K562 (cell line): ENCODE data around the gene CNOT6. TPM values are rescaled to one million over a fixed set of nuclear protein-coding genes. Genes with fewer than 3 reads are reported as not detected.
A peak's percentile ranks its signal among the peaks of the same experiment; 100 is the strongest.

Experiments used
- BCLAF1 ChIP-seq, 2 experiments: fragments of 450-650 bp in 1 of 2; IDR thresholded peaks; 2 replicates each; pipeline ENCODE4 v1.6.1; 2011 to 2017; ENCODE audit warnings: low read depth in 2 of 2, antibody characterized with exemption in 1 of 2, borderline replicate concordance in 1 of 2, low read length in 1 of 2, mild to moderate bottlenecking in 1 of 2, mixed read lengths in 1 of 2; ENCODE audit not compliant: control insufficient read depth in 1 of 2
- BHLHE40 ChIP-seq: IDR thresholded peaks from 2 replicates; pipeline ENCODE4 v1.6.1; 2011; ENCODE audit warnings: low read length, improper control_type of control experiment
- CBFA2T3 ChIP-seq: fragments of 450-650 bp; IDR thresholded peaks from 2 replicates; pipeline ENCODE4 v1.6.1; 2017
- CEBPZ ChIP-seq: fragments of 150-350 bp; IDR thresholded peaks from 2 replicates; pipeline ENCODE4 v1.6.1; 2014; ENCODE audit warnings: low read depth, mild to moderate bottlenecking, low read length, borderline replicate concordance
- EGR1 ChIP-seq: fragments of 450-650 bp; conservative IDR thresholded peaks from 2 replicates; pipeline ENCODE4 v1.6.1; 2017; ENCODE audit warnings: mild to moderate bottlenecking
- GTF2A2 ChIP-seq: IDR thresholded peaks from 2 replicates; pipeline ENCODE4 v1.6.1; 2016; ENCODE audit warnings: mild to moderate bottlenecking, missing genetic modification characterization, missing compliant biosample characterization
- HMGN3 ChIP-seq: IDR thresholded peaks from 2 replicates; pipeline ENCODE4 v1.6.1; 2011; ENCODE audit warnings: borderline replicate concordance, low read depth, mild to moderate bottlenecking, mixed read lengths, low read length; ENCODE audit not compliant: insufficient read length; ENCODE audit errors: extremely low read depth
- MAFK ChIP-seq: IDR thresholded peaks from 2 replicates; pipeline ENCODE4 v1.6.1; 2011; ENCODE audit warnings: low read length, improper control_type of control experiment
- NR0B1 ChIP-seq: fragments of 450-650 bp; IDR thresholded peaks from one replicate; pipeline ENCODE4 v1.6.1; 2018; ENCODE audit warnings: mild to moderate bottlenecking, moderate library complexity; ENCODE audit not compliant: partially characterized antibody
- PTBP1 ChIP-seq: fragments of 200-400 bp; formaldehyde crosslinking; IDR thresholded peaks from 2 replicates; pipeline ENCODE4 v1.6.1; 2017; ENCODE audit warnings: low read depth, low read length
- RFX1 ChIP-seq: fragments of 450-650 bp; IDR thresholded peaks from 2 replicates; pipeline ENCODE4 v1.6.1; 2016; ENCODE audit warnings: mild to moderate bottlenecking, moderate library complexity
- SLC30A9 ChIP-seq: fragments of 250-450 bp; sonication (Bioruptor Pico); IDR thresholded peaks from 2 replicates; pipeline ENCODE4 v1.8.0; 2022; ENCODE audit warnings: mild to moderate bottlenecking, moderate library complexity
- SMARCB1 ChIP-seq: IDR thresholded peaks from 2 replicates; pipeline ENCODE4 v1.6.1; 2011; ENCODE audit warnings: improper control_type of control experiment, low read depth; ENCODE audit not compliant: insufficient read length
- SMARCC2 ChIP-seq: fragments of 450-650 bp; IDR thresholded peaks from 2 replicates; pipeline ENCODE4 v1.6.1; 2017; ENCODE audit warnings: antibody characterized with exemption, moderate library complexity, mild to moderate bottlenecking, low read depth
- SP1 ChIP-seq: sonication (generic); formaldehyde crosslinking; IDR thresholded peaks from 2 replicates; pipeline ENCODE4 v1.8.1; 2022; ENCODE audit warnings: mild to moderate bottlenecking, missing genetic modification reagents
- THRB ChIP-seq: fragments of 450-650 bp; formaldehyde crosslinking; conservative IDR thresholded peaks from 2 replicates; pipeline ENCODE4 v1.4.0; 2022; ENCODE audit warnings: mild to moderate bottlenecking, missing genetic modification characterization
- XRCC3 ChIP-seq: fragments of 450-650 bp; IDR thresholded peaks from 2 replicates; pipeline ENCODE4 v1.6.1; 2017; ENCODE audit warnings: mild to moderate bottlenecking, moderate library complexity
- ZEB2 ChIP-seq: fragments of 450-650 bp; IDR thresholded peaks from 2 replicates; pipeline ENCODE4 v1.6.1; 2016
- ZNF224 ChIP-seq: sonication (generic); formaldehyde crosslinking; IDR thresholded peaks from 2 replicates; pipeline ENCODE4 v1.8.0; 2022; ENCODE audit warnings: mild to moderate bottlenecking, missing genetic modification reagents
- ZNF668 ChIP-seq: fragments of 250-450 bp; sonication (Bioruptor Pico); IDR thresholded peaks from 2 replicates; pipeline ENCODE4 v1.8.0; 2022; ENCODE audit warnings: mild to moderate bottlenecking, inconsistent platforms
- ZZZ3 ChIP-seq: fragments of 450-650 bp; IDR thresholded peaks from 2 replicates; pipeline ENCODE4 v1.6.1; 2016; ENCODE audit warnings: antibody characterized with exemption, mild to moderate bottlenecking, moderate library complexity
- polyA plus RNA-seq, 8 experiments: library from polyadenylated mRNA; depleted of rRNA in 4 of 8; stranded (reverse) in 5 of 8; unstranded in 3 of 8; fragments of >200 nt; fragmentation: Nextera tagmentation in 2 of 8; fragmentation: Illumina TruSeq in 1 of 8; extraction: Ambion mirVana in 2 of 8; extraction: Trizol in 1 of 8; gene quantifications; 2 replicates each; pipeline versions ENCODE4 v1.2.1 to v1.2.3, GENCODE V29; 2011 to 2014; ENCODE audit warnings: inconsistent platforms in 1 of 8, missing spikeins in 1 of 8
- total RNA-seq, 7 experiments: library from RNA; depleted of rRNA in 6 of 7; stranded (reverse); fragments of >200 nt in 6 of 7; fragmentation: Illumina TruSeq in 2 of 7; extraction: Trizol in 2 of 7; gene quantifications; 2 replicates each; pipeline versions ENCODE4 v1.2.1 to v1.2.3, GENCODE V29; 2011 to 2021; ENCODE audit warnings: low replicate concordance in 1 of 7

The CNOT6 gene
- total and polyA plus RNA-seq, 9 of the 15 experiments (the other 6 are each of a cell fraction or from before 2014, with no cell fraction given): 4.9 to 32.4 (median 14.0) TPM

- TF ChIP-seq CEBPZ (no peak), PTBP1 (no peak), BHLHE40 (peak; percentile 98), CBFA2T3 (0 out of 2 replicates have a peak, but pooled peaks have one; percentile 19), ZNF224 (CRISPR knock-in tag) (peak; percentile 64; the same call in 1 of the 2 replicates), SLC30A9 (CRISPR knock-in tag) (no peak), ZZZ3 (no peak), GTF2A2 (no peak), THRB (CRISPR knock-in tag) (peak; percentile 95), ZNF668 (CRISPR knock-in tag) (no peak), NR0B1 (no peak), XRCC3 (no peak), SMARCC2 (no peak), BCLAF1 (IDR thresholded peaks at IDR 0.05; ENCODE audit: borderline replicate concordance in 1 of 2, control insufficient read depth in 1 of 2, low read depth in 2 of 2, low read length in 1 of 2) (peak in 1 of 2 experiments; percentile 84; a peak in 1 of 4 replicates), ZEB2 (peak; percentile 71; the same call in 1 of the 2 replicates), MAFK (no peak), SMARCB1 (no peak), HMGN3 (peak; percentile 60), RFX1 (no peak), EGR1 (0 out of 2 replicates have a peak, but pooled peaks have one; percentile 19), SP1 (CRISPR knock-in tag) (peak; percentile 100)
Observed at GRCh38 chr5:180494060-180494509, at the start of gene CNOT6 (continued).
